NB4 (cell line): ENCODE measurements around the gene GPR151.
"Not testable (repeated sequence)": the region's sequence is repeated elsewhere in the genome, so short reads cannot be mapped to it uniquely, and the experiment has no call there.

Source experiments
- DNase-seq: peaks from one replicate; pipeline ENCODE4 v3.0.0; 2010; ENCODE audit warnings: low read depth
- H3K4me3 ChIP-seq: one replicate; pipeline ENCODE4 v1.5.1; 2011; ENCODE audit warnings: mild to moderate bottlenecking, low read depth, low read length, moderate library complexity
- MYC ChIP-seq: IDR thresholded peaks from 2 replicates; pipeline ENCODE4 v1.6.1; 2011; ENCODE audit warnings: low read depth, low read length
- POLR2A ChIP-seq: IDR thresholded peaks from 2 replicates; pipeline ENCODE4 v1.6.1; 2011; ENCODE audit warnings: mild to moderate bottlenecking; ENCODE audit not compliant: insufficient read length; ENCODE audit errors: extremely low read depth
- TF ChIP-seq, protein P1 (sequence below): IDR thresholded peaks from 2 replicates; pipeline ENCODE4 v1.6.1; 2011; ENCODE audit warnings: low read depth, low read length
- TF ChIP-seq, protein P2 (sequence below): IDR thresholded peaks from one replicate; pipeline ENCODE4 v1.5.1; 2012; ENCODE audit warnings: low read depth, low read length

The GPR151 gene

DNA sequence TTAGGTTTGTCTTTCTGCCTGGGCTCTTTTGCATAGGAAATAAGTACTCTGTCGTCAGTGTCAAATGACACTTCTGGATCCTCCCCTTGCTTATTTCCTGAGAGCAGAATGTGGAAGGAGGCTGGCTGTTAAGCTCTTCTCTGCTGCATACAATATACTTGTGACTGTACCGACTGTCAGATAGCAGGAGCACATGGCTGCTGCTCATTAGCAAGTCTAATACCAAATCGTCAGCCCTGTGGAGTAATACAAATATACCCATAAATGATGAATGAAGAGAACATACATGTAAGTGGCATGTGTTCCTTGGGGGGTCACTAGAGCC, at the start of gene GPR151:
Gene GPR151, minus strand, starts transcription at position 40 of the 325 bp plus-strand sequence. CDS start 77 bp downstream, outside the sequence.
- no peak for TF ChIP-seq POLR2A
- TF ChIP-seq, protein P1, sequence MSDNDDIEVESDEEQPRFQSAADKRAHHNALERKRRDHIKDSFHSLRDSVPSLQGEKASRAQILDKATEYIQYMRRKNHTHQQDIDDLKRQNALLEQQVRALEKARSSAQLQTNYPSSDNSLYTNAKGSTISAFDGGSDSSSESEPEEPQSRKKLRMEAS, result peak; percentile 79
- H3K4me3 ChIP-seq, result no peak within 1 kb of the TSS

DNA sequence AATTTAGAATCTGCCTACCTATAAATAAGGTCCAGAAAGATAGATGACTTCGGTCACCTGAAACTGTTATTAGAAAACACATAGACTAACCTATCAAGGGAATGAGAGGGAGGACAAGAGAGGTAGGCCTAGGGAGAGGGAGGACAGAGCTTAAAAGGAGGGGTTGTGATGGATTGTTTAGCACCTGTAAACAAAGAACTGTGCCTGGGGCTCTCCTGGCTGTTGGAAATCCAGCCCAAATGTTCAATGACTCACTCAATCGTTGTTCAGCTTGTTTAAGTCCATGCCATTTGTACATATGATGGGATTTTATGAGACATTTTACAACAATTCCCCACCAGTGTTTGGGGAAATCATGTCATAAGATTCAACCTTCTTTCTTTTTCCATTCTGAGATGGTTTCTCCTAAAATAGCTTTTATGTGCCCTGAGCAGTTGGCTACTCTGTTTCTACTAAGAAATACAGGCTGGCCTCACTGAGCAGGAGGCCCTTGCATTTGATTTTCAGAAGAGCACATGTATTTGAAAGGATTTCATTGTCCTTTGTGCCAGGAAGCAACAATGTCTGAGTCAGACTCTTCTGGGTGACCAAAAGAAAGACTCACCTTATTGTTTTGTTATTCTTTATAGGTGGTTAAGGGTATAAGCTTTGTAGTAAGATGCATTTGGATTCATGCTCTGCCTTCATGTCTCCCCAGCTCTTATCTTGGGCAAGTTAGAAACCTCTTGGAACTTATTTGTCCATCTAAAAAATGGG, 48.2 kb upstream of the GPR151 start:
- DNase-seq, result no peak
- TF ChIP-seq MYC (no peak), POLR2A (no peak)
- TF ChIP-seq, protein P2, sequence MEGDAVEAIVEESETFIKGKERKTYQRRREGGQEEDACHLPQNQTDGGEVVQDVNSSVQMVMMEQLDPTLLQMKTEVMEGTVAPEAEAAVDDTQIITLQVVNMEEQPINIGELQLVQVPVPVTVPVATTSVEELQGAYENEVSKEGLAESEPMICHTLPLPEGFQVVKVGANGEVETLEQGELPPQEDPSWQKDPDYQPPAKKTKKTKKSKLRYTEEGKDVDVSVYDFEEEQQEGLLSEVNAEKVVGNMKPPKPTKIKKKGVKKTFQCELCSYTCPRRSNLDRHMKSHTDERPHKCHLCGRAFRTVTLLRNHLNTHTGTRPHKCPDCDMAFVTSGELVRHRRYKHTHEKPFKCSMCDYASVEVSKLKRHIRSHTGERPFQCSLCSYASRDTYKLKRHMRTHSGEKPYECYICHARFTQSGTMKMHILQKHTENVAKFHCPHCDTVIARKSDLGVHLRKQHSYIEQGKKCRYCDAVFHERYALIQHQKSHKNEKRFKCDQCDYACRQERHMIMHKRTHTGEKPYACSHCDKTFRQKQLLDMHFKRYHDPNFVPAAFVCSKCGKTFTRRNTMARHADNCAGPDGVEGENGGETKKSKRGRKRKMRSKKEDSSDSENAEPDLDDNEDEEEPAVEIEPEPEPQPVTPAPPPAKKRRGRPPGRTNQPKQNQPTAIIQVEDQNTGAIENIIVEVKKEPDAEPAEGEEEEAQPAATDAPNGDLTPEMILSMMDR, result no peak
- TF ChIP-seq, protein P1, result no peak
- H3K4me3 ChIP-seq, result no peak overlapping the region

More for the DNA sequence above, at the start of gene GPR151:
- DNase-seq, result peak; percentile 21

DNA sequence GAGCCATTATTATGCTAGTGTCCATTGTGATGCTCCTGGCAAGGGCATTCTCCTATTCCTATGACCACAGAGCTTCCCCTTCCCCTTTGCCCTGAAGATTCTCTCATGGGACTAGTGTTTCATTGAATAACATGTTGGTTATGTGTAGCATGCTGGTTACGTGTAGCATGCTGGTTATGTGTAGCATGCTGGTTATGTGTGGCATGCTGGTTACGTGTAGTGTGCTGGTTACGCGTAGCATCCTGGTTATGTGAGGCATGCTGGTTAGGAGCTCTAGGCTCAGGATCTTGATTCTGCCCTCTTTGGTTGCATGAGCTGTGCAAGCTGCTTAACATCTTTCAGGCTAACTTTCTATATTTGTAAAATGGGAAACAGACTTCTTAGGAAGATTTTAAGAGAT, 46.5 kb upstream of the GPR151 start:
- TF ChIP-seq, protein P1, result no peak
- TF ChIP-seq POLR2A (no peak), MYC (no peak)
- TF ChIP-seq, protein P2, result no peak
- DNase-seq, result no peak

DNA sequence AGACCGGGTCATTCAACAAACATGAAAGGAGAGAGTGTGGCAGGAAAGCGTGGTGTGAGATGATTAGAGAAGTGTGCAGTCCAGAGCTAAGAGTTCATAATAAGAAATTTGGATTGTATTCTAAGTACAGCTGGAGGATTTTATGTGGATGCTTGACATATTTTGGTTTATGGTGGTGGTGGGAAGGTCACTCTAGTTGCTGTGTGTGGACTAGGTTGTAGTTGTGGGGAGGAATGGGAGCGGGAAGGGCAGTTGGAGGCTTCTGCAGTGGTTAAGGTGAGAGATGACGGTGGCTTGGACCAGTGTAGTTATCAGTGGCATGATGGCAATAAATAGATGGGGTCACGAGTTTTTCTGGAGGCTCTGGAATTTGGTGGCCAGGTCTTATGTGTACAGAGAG, 45.7 kb upstream of the GPR151 start:
- TF ChIP-seq MYC (no peak), POLR2A (no peak)
- TF ChIP-seq, protein P1, result no peak
- TF ChIP-seq, protein P2, result no peak
- DNase-seq, result no peak
- H3K4me3 ChIP-seq, result no peak overlapping the region

More for the DNA sequence above, 46.5 kb upstream of the GPR151 start:
- H3K4me3 ChIP-seq, result no peak overlapping the region

DNA sequence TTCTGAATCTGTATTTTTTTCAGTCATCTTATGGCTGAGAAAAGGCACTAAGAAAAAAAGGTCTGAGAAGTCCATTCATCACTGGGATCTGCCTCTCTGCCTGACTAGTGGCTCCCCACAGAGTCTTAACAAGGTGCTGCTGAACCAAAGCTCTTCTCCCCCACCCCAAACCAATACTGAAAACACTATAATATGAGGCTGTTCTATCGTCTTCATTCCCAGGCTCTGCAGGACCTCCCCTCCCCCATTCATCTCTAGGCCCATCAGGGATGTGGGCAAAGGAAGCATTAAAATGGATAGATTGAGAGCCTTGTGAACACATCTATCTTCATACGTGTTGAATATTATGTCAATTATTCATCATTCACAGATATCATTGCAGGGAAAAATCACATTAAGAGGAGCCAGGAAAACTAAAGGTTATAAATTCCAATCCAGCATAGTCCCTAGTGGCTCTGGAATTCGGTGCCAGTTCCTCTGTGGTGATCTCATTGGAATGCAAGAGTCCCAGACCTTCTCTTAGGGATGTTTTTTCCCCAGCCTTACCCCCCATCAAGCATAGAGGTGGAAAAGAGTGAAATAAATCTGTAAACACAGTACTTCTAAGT, 44.3 kb upstream of the GPR151 start:
- DNase-seq, result no peak
- TF ChIP-seq, protein P2, result no peak
- TF ChIP-seq POLR2A, result no peak
- TF ChIP-seq, protein P1, result no peak
- TF ChIP-seq MYC, result no peak
- H3K4me3 ChIP-seq, result no peak overlapping the region

DNA sequence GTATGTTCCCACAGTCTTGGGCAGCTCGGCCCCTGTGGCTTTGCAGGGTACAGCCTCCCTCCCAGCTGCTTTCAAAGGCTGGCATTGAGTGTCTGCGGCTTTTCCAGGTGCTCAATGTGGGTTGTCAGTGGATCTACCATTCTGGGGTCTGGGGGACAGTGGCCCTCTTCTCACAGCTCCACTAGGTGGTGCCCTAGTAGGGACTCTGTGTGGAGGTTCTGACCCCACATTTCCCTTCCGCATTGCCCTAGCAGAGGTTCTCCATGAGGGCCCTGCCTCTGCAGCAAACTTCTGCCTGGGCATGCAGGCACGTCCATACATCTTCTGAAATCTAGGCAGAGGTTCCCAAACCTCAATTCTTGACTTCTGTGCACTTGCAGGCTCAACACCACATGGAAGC, 40.9 kb upstream of the GPR151 start:
- not testable (repeated sequence) for H3K4me3 ChIP-seq, DNase-seq

DNA sequence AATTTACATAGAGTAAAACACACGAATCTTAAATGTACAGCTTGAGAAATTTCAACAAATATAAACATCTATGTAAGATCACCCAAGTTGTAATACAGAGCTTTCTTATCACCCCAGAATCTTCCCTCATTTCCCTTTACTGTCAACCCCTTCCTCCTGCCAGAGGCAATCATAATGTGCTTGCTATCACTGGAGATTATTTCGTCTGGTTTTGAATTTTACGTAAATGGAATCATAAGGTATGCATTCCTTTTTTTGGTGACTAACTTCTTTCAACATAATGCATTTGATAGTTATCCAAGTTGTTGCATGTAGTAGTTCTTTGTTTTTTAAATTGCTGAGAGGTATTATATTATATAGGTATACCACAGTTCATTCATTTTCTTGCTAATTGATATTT, 37.5 kb upstream of the GPR151 start:
- no peak overlapping the region for H3K4me3 ChIP-seq
- TF ChIP-seq, protein P2, result no peak
- TF ChIP-seq, protein P1, result no peak
- TF ChIP-seq MYC (no peak), POLR2A (no peak)
- DNase-seq, result no peak
